ENCODE results near the gene ZBTB4. TPM values are rescaled to one million over a fixed set of nuclear protein-coding genes. Genes with fewer than 3 reads are reported as not detected.
A peak's percentile ranks its signal among the peaks of the same experiment; 100 is the strongest.

The ZBTB4 gene
- total RNA-seq, 1 experiment from 2014 or later: 14.7 TPM

GRCh38 chr17:7439462-7440112 lies 39.8 kb downstream of the ZBTB4 start, which contains the start of gene FGF11:
Gene FGF11 (plus strand): TSS chr17:7439512. CDS start chr17:7439621, 109 bp downstream.
- Histone ChIP-seq H3K9me2 (replicated peaks; ENCODE audit: low read length) (no peaks in the 10 kb centered on the region), H3K27me3 (ENCODE audit: low read length) (no peaks in the 10 kb centered on the region), H3K36me3 (ENCODE audit: low read depth, low read length) (no peaks in the 10 kb centered on the region), H2AFZ (ENCODE audit: low read length) (peak within 1 kb of the TSS; percentile 81), H3K4me2 (ENCODE audit: low read length) (peak within 1 kb of the TSS; percentile 98), H4K20me1 (ENCODE audit: low read length) (no peaks in the 10 kb centered on the region), H3K9me3 (ENCODE audit: low read length) (no peaks in the 10 kb centered on the region), H3K27ac (ENCODE audit: low read length) (no peak within 1 kb of the TSS), H3K4me1 (ENCODE audit: insufficient read depth, low read length) (peaks cover 4% of the 10 kb centered on the region; the same call in 1 of the 2 replicates), H3K9ac (ENCODE audit: low read length) (peak within 1 kb of the TSS; percentile 48), H3F3A (ENCODE audit: low read length, unreplicated experiment) (no peaks in the 10 kb centered on the region), H3K79me2 (ENCODE audit: low read length) (0 out of 2 replicates have a peak, but pooled peaks cover 5% of the 10 kb centered on the region), H3K4me3 (ENCODE audit: low read length) (peak within 1 kb of the TSS; percentile 74)
- CTCF ChIA-PET: interaction anchor here (0.5 kb wide), 1 partner anchor 15 kb away, joined by 3 read pairs; no protein-coding TSS in a partner anchor
- DNase-seq (no peak), ATAC-seq (no peak)
- TF ChIP-seq CTCF (conservative IDR thresholded peaks at IDR 0.05; ENCODE audit: low read depth, low read length) (no peak), EZH2phosphoT487 (IDR thresholded peaks at IDR 0.05; ENCODE audit: borderline replicate concordance, low read length) (no peak), EZH2 (IDR thresholded peaks at IDR 0.05; ENCODE audit: low read length, unreplicated experiment) (no peak)
- no TSS peak for BruUV-seq (replicated peaks)
- intact Hi-C loops (cut with micrococcal nuclease): loop anchor here (5.0 kb wide), 2 partner anchors 87 to 248 kb away; partner anchors contain the start of genes KCTD11, TP53 and WRAP53
- POLR2A ChIA-PET (ENCODE audit: unreplicated experiment): no interaction called here

- CTCF ChIA-PET: no interaction called here
- intact Hi-C loops (cut with micrococcal nuclease): loop anchor here (5.0 kb wide), 2 partner anchors 87 to 248 kb away; partner anchors contain the start of genes KCTD11, TP53 and WRAP53
- no peaks in the 10 kb centered on the region for H3K36me3 ChIP-seq (ENCODE audit: low read depth, low read length)
- no peak overlapping the region for H3K27ac ChIP-seq (ENCODE audit: low read length)
- H3F3A ChIP-seq (ENCODE audit: low read length, unreplicated experiment): no peaks in the 10 kb centered on the region
- no peaks in the 10 kb centered on the region for H3K27me3 ChIP-seq (ENCODE audit: low read length)
- no peaks in the 10 kb centered on the region for H4K20me1 ChIP-seq (ENCODE audit: low read length)
- H2AFZ ChIP-seq (ENCODE audit: low read length): no peak overlapping the region
- POLR2A ChIA-PET (ENCODE audit: unreplicated experiment): no interaction called here
- H3K9ac ChIP-seq (ENCODE audit: low read length): no peak overlapping the region
- no peaks in the 10 kb centered on the region for H3K9me3 ChIP-seq (ENCODE audit: low read length)
- DNase-seq (no peak), ATAC-seq (no peak)
- H3K79me2 ChIP-seq (ENCODE audit: low read length): 0 out of 2 replicates have a peak, but pooled peaks cover 5% of the 10 kb centered on the region
- TF ChIP-seq EZH2 (IDR thresholded peaks at IDR 0.05; ENCODE audit: low read length, unreplicated experiment) (no peak), EZH2phosphoT487 (IDR thresholded peaks at IDR 0.05; ENCODE audit: borderline replicate concordance, low read length) (no peak), CTCF (conservative IDR thresholded peaks at IDR 0.05; ENCODE audit: low read depth, low read length) (no peak)
- H3K9me2 ChIP-seq (replicated peaks; ENCODE audit: low read length): no peaks in the 10 kb centered on the region
- peak overlapping the region; percentile 98; the same call in 1 of the 2 replicates for H3K4me2 ChIP-seq (ENCODE audit: low read length)
- H3K4me3 ChIP-seq (ENCODE audit: low read length): no peak overlapping the region
- H3K4me1 ChIP-seq (ENCODE audit: insufficient read depth, low read length): peaks cover 4% of the 10 kb centered on the region; the same call in 1 of the 2 replicates
- no TSS peak for BruUV-seq (replicated peaks)
Measured at GRCh38 chr17:7438656-7439460, 40.6 kb downstream of the ZBTB4 start.

Measured in PC-3 (cell line).